ENCODE measurements around the gene NUPR1. TPM values are rescaled to one million over a fixed set of nuclear protein-coding genes. Genes with fewer than 3 reads are reported as not detected.

NUPR1 gene
- total and polyA plus RNA-seq, 4 donors: 8.0 to 828 (median 202) TPM

- no peaks in the 10 kb centered on the region for H3K27me3 ChIP-seq (ENCODE audit: control insufficient read depth in 3 of 3, insufficient read depth in 3 of 3, low read length in 2 of 3)
- H3K27ac ChIP-seq (ENCODE audit: low read depth in 1 of 2, low read length in 1 of 2): no peak overlapping the region
- H3K36me3 ChIP-seq (ENCODE audit: control insufficient read depth in 4 of 4, insufficient read depth in 4 of 4, low read length in 4 of 4): no peaks in the 10 kb centered on the region
- peaks cover 0 to 3% (median 0%) of the 10 kb centered on the region in 5 donors for H3K4me1 ChIP-seq (ENCODE audit: control insufficient read depth in 5 of 5, insufficient read depth in 5 of 5, low read length in 5 of 5)
- no peak overlapping the region for H3K4me3 ChIP-seq
- no peak overlapping the region for H3K9ac ChIP-seq (ENCODE audit: insufficient read depth in 1 of 2, low read length in 2 of 2)
- 88 to 89% methylated on average over 21 of the region's 21 CpGs for WGBS, 2 donors
- no peak for TF ChIP-seq CTCF (IDR thresholded peaks at IDR 0.05; ENCODE audit: control extremely low read depth, extremely low read depth)
- ATAC-seq (ENCODE audit: insufficient read depth, low FRiP score): no peak
- DNase-seq: no peak
- no peaks in the 10 kb centered on the region for H3K9me3 ChIP-seq (ENCODE audit: control insufficient read depth in 4 of 4, insufficient read depth in 3 of 4, low read length in 3 of 4)
These were observed 26.7 kb downstream of the NUPR1 start for GRCh38 chr16:28511801-28512789.

- no peak for TF ChIP-seq CTCF (IDR thresholded peaks at IDR 0.05; ENCODE audit: control extremely low read depth, extremely low read depth)
- Histone ChIP-seq H3K4me3 (no peak overlapping the region), H3K4me1 (ENCODE audit: control insufficient read depth in 5 of 5, insufficient read depth in 5 of 5, low read length in 5 of 5) (peaks cover 0 to 5% (median 0%) of the 10 kb centered on the region in 5 donors), H3K9ac (ENCODE audit: insufficient read depth in 1 of 2, low read length in 2 of 2) (no peak overlapping the region), H3K27ac (ENCODE audit: low read depth in 1 of 2, low read length in 1 of 2) (no peak overlapping the region), H3K27me3 (ENCODE audit: control insufficient read depth in 3 of 3, insufficient read depth in 3 of 3, low read length in 2 of 3) (no peaks in the 10 kb centered on the region), H3K36me3 (ENCODE audit: control insufficient read depth in 4 of 4, insufficient read depth in 4 of 4, low read length in 4 of 4) (no peaks in the 10 kb centered on the region), H3K9me3 (ENCODE audit: control insufficient read depth in 4 of 4, insufficient read depth in 3 of 4, low read length in 3 of 4) (no peaks in the 10 kb centered on the region)
- ATAC-seq (ENCODE audit: insufficient read depth, low FRiP score) (no peak), DNase-seq (no peak)
- WGBS, 2 donors: 86 to 99% methylated on average over 3 of the region's 3 CpGs
These were observed 27.7 kb downstream of the NUPR1 start for GRCh38 chr16:28511031-28511430.

GRCh38 chr16:28505489-28506137 is 33.2 kb downstream of the NUPR1 start:
- H3K9ac ChIP-seq (ENCODE audit: insufficient read depth in 1 of 2, low read length in 2 of 2): no peak overlapping the region
- DNase-seq (no peak), ATAC-seq (ENCODE audit: insufficient read depth, low FRiP score) (no peak)
- 52 to 66% methylated on average over 14 of the region's 14 CpGs for WGBS, 2 donors
- H3K4me3 ChIP-seq: no peak overlapping the region
- TF ChIP-seq CTCF (IDR thresholded peaks at IDR 0.05; ENCODE audit: control extremely low read depth, extremely low read depth): no peak
- no peak overlapping the region for H3K27ac ChIP-seq (ENCODE audit: low read depth in 1 of 2, low read length in 1 of 2)
- peaks cover 0 to 7% (median 0%) of the 10 kb centered on the region in 5 donors for H3K4me1 ChIP-seq (ENCODE audit: control insufficient read depth in 5 of 5, insufficient read depth in 5 of 5, low read length in 5 of 5)
- H3K36me3 ChIP-seq (ENCODE audit: control insufficient read depth in 4 of 4, insufficient read depth in 4 of 4, low read length in 4 of 4): no peaks in the 10 kb centered on the region
- no peaks in the 10 kb centered on the region for H3K9me3 ChIP-seq (ENCODE audit: control insufficient read depth in 4 of 4, insufficient read depth in 3 of 4, low read length in 3 of 4)
- H3K27me3 ChIP-seq (ENCODE audit: control insufficient read depth in 3 of 3, insufficient read depth in 3 of 3, low read length in 2 of 3): no peaks in the 10 kb centered on the region

All from lung (tissue), 12 donors.